SK-N-MC (cell line): ENCODE results near the gene PBX4.

Experiments
- EZH2 ChIP-seq: fragments of 200-600 bp; sonication (generic); IDR thresholded peaks from one replicate; pipeline ENCODE4 v1.6.1; 2017; ENCODE audit warnings: antibody characterized with exemption
- FOXP2 ChIP-seq: optimal IDR thresholded peaks from 2 replicates; pipeline ENCODE3; 2011; ENCODE audit warnings: mild to moderate bottlenecking, moderate library complexity; ENCODE audit not compliant: insufficient read depth; ENCODE audit errors: extremely low read length, control extremely low read depth
- POLR2AphosphoS5 ChIP-seq: IDR thresholded peaks from 2 replicates; pipeline ENCODE4 v1.6.1; 2012; ENCODE audit warnings: mild to moderate bottlenecking, low read depth, low read length, borderline replicate concordance

- TF ChIP-seq POLR2AphosphoS5 (no peak), EZH2 (no peak), FOXP2 (no peak)
These were observed 81.1 kb downstream of the PBX4 start for GRCh38 chr19:19537075-19538048.
